K562 (cell line): ENCODE data around the gene MRPL38. TPM values are rescaled to one million over a fixed set of nuclear protein-coding genes. Genes with fewer than 3 reads are reported as not detected.

Source experiments
- CEBPZ ChIP-seq: fragments of 150-350 bp; IDR thresholded peaks from 2 replicates; pipeline ENCODE4 v1.6.1; 2014; ENCODE audit warnings: low read depth, mild to moderate bottlenecking, low read length, borderline replicate concordance
- CHCHD3 ChIP-seq: fragments of 250-450 bp; sonication (Bioruptor Pico); IDR thresholded peaks from 2 replicates; pipeline ENCODE4 v2.1.2; 2022; ENCODE audit warnings: mild to moderate bottlenecking
- ID3 ChIP-seq, 2 experiments: fragments of 250-450 bp in 1 of 2; fragments of 450-650 bp in 1 of 2; sonication (Bioruptor Pico) in 1 of 2; IDR thresholded peaks; 2 replicates each; pipeline versions ENCODE4 v1.6.1 to v1.8.0; 2016 to 2021; ENCODE audit warnings: mild to moderate bottlenecking in 2 of 2, moderate library complexity in 2 of 2, missing compliant biosample characterization in 1 of 2, missing genetic modification characterization in 1 of 2
- PTBP1 ChIP-seq: fragments of 200-400 bp; formaldehyde crosslinking; IDR thresholded peaks from 2 replicates; pipeline ENCODE4 v1.6.1; 2017; ENCODE audit warnings: low read depth, low read length
- RBM17 ChIP-seq: fragments of 200-400 bp; formaldehyde crosslinking; IDR thresholded peaks from 2 replicates; pipeline ENCODE4 v1.6.1; 2017; ENCODE audit warnings: low read depth, mild to moderate bottlenecking, low read length, borderline replicate concordance
- RBM34 ChIP-seq: fragments of 200-400 bp; formaldehyde crosslinking; IDR thresholded peaks from 2 replicates; pipeline ENCODE4 v1.6.1; 2018; ENCODE audit warnings: low read length, borderline replicate concordance; ENCODE audit not compliant: insufficient read depth
- SRSF9 ChIP-seq: fragments of 200-400 bp; formaldehyde crosslinking; IDR thresholded peaks from 2 replicates; pipeline ENCODE4 v1.6.1; 2017; ENCODE audit warnings: low read depth, low read length, borderline replicate concordance
- THAP12 ChIP-seq: fragments of 250-450 bp; sonication (Bioruptor Pico); IDR thresholded peaks from 2 replicates; pipeline ENCODE4 v1.9.0; 2021; ENCODE audit warnings: mild to moderate bottlenecking, inconsistent platforms
- ZBTB1 ChIP-seq: sonication (generic); formaldehyde crosslinking; IDR thresholded peaks from 2 replicates; pipeline ENCODE4 v1.8.1; 2023; ENCODE audit warnings: missing genetic modification reagents, low read depth, mild to moderate bottlenecking, borderline replicate concordance
- polyA plus RNA-seq, 8 experiments: library from polyadenylated mRNA; depleted of rRNA in 4 of 8; stranded (reverse) in 5 of 8; unstranded in 3 of 8; fragments of >200 nt; fragmentation: Nextera tagmentation in 2 of 8; fragmentation: Illumina TruSeq in 1 of 8; extraction: Ambion mirVana in 2 of 8; extraction: Trizol in 1 of 8; gene quantifications; 2 replicates each; pipeline versions ENCODE4 v1.2.1 to v1.2.3, GENCODE V29; 2011 to 2014; ENCODE audit warnings: inconsistent platforms in 1 of 8, missing spikeins in 1 of 8
- total RNA-seq, 7 experiments: library from RNA; depleted of rRNA in 6 of 7; stranded (reverse); fragments of >200 nt in 6 of 7; fragmentation: Illumina TruSeq in 2 of 7; extraction: Trizol in 2 of 7; gene quantifications; 2 replicates each; pipeline versions ENCODE4 v1.2.1 to v1.2.3, GENCODE V29; 2011 to 2021; ENCODE audit warnings: low replicate concordance in 1 of 7
- TF ChIP-seq, protein P1 (sequence below), 3 experiments: fragments of 200-800 bp in 1 of 3; sonication (Bioruptor generic) in 1 of 3; sonication (generic) in 1 of 3; formaldehyde crosslinking in 1 of 3; IDR thresholded peaks; 2 replicates each; pipeline versions ENCODE4 v1.6.1 to v1.8.0; 2016 to 2022; ENCODE audit warnings: mild to moderate bottlenecking in 2 of 3, missing compliant biosample characterization in 2 of 3, missing genetic modification characterization in 2 of 3, missing genetic modification reagents in 1 of 3
- TF ChIP-seq, protein P2 (sequence below): sonication (generic); formaldehyde crosslinking; IDR thresholded peaks from 2 replicates; pipeline ENCODE4 v1.8.1; 2023; ENCODE audit warnings: mild to moderate bottlenecking, missing genetic modification reagents
- TF ChIP-seq, protein P3 (sequence below): fragments of 450-650 bp; conservative IDR thresholded peaks from 2 replicates; pipeline ENCODE4 v1.6.1; 2016; ENCODE audit warnings: missing genetic modification characterization, low read depth, mild to moderate bottlenecking, control low read depth, missing compliant biosample characterization

The MRPL38 gene
- total and polyA plus RNA-seq, 9 of the 15 experiments (the other 6 are each of a cell fraction or from before 2014, with no cell fraction given), result 4.5 to 154 (median 48.5) TPM

- TF ChIP-seq RBM34, result 0 out of 2 replicates have a peak, but pooled peaks have one; percentile 48
- peak; percentile 90 for TF ChIP-seq THAP12 (CRISPR knock-in tag)
- TF ChIP-seq CHCHD3 (CRISPR knock-in tag), result peak; percentile 66; the same call in 1 of the 2 replicates
- TF ChIP-seq SRSF9, result no peak
- no peak for TF ChIP-seq PTBP1
- TF ChIP-seq, protein P1, sequence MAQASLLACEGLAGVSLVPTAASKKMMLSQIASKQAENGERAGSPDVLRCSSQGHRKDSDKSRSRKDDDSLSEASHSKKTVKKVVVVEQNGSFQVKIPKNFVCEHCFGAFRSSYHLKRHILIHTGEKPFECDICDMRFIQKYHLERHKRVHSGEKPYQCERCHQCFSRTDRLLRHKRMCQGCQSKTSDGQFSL (CRISPR knock-in tag; IDR thresholded peaks at IDR 0.05), result no peak
- TF ChIP-seq, protein P1 (tag; IDR thresholded peaks at IDR 0.05), result no peak
- TF ChIP-seq, protein P2, sequence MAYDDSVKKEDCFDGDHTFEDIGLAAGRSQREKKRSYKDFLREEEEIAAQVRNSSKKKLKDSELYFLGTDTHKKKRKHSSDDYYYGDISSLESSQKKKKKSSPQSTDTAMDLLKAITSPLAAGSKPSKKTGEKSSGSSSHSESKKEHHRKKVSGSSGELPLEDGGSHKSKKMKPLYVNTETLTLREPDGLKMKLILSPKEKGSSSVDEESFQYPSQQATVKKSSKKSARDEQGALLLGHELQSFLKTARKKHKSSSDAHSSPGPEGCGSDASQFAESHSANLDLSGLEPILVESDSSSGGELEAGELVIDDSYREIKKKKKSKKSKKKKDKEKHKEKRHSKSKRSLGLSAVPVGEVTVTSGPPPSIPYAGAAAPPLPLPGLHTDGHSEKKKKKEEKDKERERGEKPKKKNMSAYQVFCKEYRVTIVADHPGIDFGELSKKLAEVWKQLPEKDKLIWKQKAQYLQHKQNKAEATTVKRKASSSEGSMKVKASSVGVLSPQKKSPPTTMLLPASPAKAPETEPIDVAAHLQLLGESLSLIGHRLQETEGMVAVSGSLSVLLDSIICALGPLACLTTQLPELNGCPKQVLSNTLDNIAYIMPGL (CRISPR knock-in tag), result no peak
- TF ChIP-seq CEBPZ, result no peak
- TF ChIP-seq ID3 (CRISPR knock-in tag; IDR thresholded peaks at IDR 0.05), result no peak
- 0 out of 2 replicates have a peak, but pooled peaks have one; percentile 37 for TF ChIP-seq ID3 (tag; IDR thresholded peaks at IDR 0.05)
- no peak for TF ChIP-seq RBM17
- TF ChIP-seq, protein P3, sequence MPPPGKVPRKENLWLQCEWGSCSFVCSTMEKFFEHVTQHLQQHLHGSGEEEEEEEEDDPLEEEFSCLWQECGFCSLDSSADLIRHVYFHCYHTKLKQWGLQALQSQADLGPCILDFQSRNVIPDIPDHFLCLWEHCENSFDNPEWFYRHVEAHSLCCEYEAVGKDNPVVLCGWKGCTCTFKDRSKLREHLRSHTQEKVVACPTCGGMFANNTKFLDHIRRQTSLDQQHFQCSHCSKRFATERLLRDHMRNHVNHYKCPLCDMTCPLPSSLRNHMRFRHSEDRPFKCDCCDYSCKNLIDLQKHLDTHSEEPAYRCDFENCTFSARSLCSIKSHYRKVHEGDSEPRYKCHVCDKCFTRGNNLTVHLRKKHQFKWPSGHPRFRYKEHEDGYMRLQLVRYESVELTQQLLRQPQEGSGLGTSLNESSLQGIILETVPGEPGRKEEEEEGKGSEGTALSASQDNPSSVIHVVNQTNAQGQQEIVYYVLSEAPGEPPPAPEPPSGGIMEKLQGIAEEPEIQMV (tag), result no peak
- peak; percentile 58; the same call in 1 of the 2 replicates for TF ChIP-seq ZBTB1 (CRISPR knock-in tag)
Measured at GRCh38 chr17:75940727-75941441, 36.2 kb upstream of the MRPL38 start, which contains the start of gene FBF1 (continued).
